Measurements from ENCODE around the gene ALDOA.

The ALDOA gene

GRCh38 chr16:30083216-30084055, 17.9 kb downstream of the ALDOA start:
- no peak for DNase-seq
- Histone ChIP-seq H3K4me3 (ENCODE audit: insufficient read depth, low read depth, low read length, poor library complexity, severe bottlenecking) (no peak overlapping the region), H3K27ac (ENCODE audit: insufficient read depth, low read length, poor library complexity, severe bottlenecking) (no peak overlapping the region)

GRCh38 chr16:30084096-30084815, 18.7 kb downstream of the ALDOA start:
- H3K4me1 ChIP-seq (ENCODE audit: control insufficient read depth, insufficient read depth, low read length, poor library complexity, severe bottlenecking), result no peaks in the 10 kb centered on the region
- peaks cover 54% of the 10 kb centered on the region for H3K36me3 ChIP-seq (ENCODE audit: control insufficient read depth, insufficient read depth, low read length)
- H3K27me3 ChIP-seq (replicated peaks; ENCODE audit: control insufficient read depth, insufficient read depth, low read length, poor library complexity, severe bottlenecking), result no peaks in the 10 kb centered on the region
- DNase-seq, result no peak
- no peaks in the 10 kb centered on the region for H3K9me3 ChIP-seq (ENCODE audit: control insufficient read depth, low read length)
- H3K4me3 ChIP-seq (ENCODE audit: insufficient read depth, low read depth, low read length, poor library complexity, severe bottlenecking), result no peak overlapping the region
- no peak overlapping the region for H3K27ac ChIP-seq (ENCODE audit: insufficient read depth, low read length, poor library complexity, severe bottlenecking)

More at GRCh38 chr16:30083216-30084055, 17.9 kb downstream of the ALDOA start:
- Histone ChIP-seq H3K9me3 (ENCODE audit: control insufficient read depth, low read length) (no peaks in the 10 kb centered on the region), H3K4me1 (ENCODE audit: control insufficient read depth, insufficient read depth, low read length, poor library complexity, severe bottlenecking) (no peaks in the 10 kb centered on the region), H3K36me3 (ENCODE audit: control insufficient read depth, insufficient read depth, low read length) (peaks cover 62% of the 10 kb centered on the region), H3K27me3 (replicated peaks; ENCODE audit: control insufficient read depth, insufficient read depth, low read length, poor library complexity, severe bottlenecking) (no peaks in the 10 kb centered on the region)

GRCh38 chr16:30084816-30085159, 19.2 kb downstream of the ALDOA start:
- peaks cover 49% of the 10 kb centered on the region for H3K36me3 ChIP-seq (ENCODE audit: control insufficient read depth, insufficient read depth, low read length)

GRCh38 chr16:30085247-30085646, 19.7 kb downstream of the ALDOA start:
- no peaks in the 10 kb centered on the region for H3K9me3 ChIP-seq (ENCODE audit: control insufficient read depth, low read length)
- no peaks in the 10 kb centered on the region for H3K27me3 ChIP-seq (replicated peaks; ENCODE audit: control insufficient read depth, insufficient read depth, low read length, poor library complexity, severe bottlenecking)
- no peak overlapping the region for H3K27ac ChIP-seq (ENCODE audit: insufficient read depth, low read length, poor library complexity, severe bottlenecking)
- H3K36me3 ChIP-seq (ENCODE audit: control insufficient read depth, insufficient read depth, low read length), result peaks cover 48% of the 10 kb centered on the region
- DNase-seq, result no peak
- H3K4me1 ChIP-seq (ENCODE audit: control insufficient read depth, insufficient read depth, low read length, poor library complexity, severe bottlenecking), result peaks cover 5% of the 10 kb centered on the region
- H3K4me3 ChIP-seq (ENCODE audit: insufficient read depth, low read depth, low read length, poor library complexity, severe bottlenecking), result no peak overlapping the region

More at GRCh38 chr16:30084816-30085159, 19.2 kb downstream of the ALDOA start:
- no peak for DNase-seq
- no peaks in the 10 kb centered on the region for H3K27me3 ChIP-seq (replicated peaks; ENCODE audit: control insufficient read depth, insufficient read depth, low read length, poor library complexity, severe bottlenecking)
- H3K27ac ChIP-seq (ENCODE audit: insufficient read depth, low read length, poor library complexity, severe bottlenecking), result no peak overlapping the region
- no peak overlapping the region for H3K4me3 ChIP-seq (ENCODE audit: insufficient read depth, low read depth, low read length, poor library complexity, severe bottlenecking)
- no peaks in the 10 kb centered on the region for H3K9me3 ChIP-seq (ENCODE audit: control insufficient read depth, low read length)
- peaks cover under 1% of the 10 kb centered on the region for H3K4me1 ChIP-seq (ENCODE audit: control insufficient read depth, insufficient read depth, low read length, poor library complexity, severe bottlenecking)

- DNase-seq, result no peak
- Histone ChIP-seq H3K4me3 (ENCODE audit: insufficient read depth, low read depth, low read length, poor library complexity, severe bottlenecking) (no peak overlapping the region), H3K9me3 (ENCODE audit: control insufficient read depth, low read length) (no peaks in the 10 kb centered on the region), H3K27ac (ENCODE audit: insufficient read depth, low read length, poor library complexity, severe bottlenecking) (no peak overlapping the region), H3K36me3 (ENCODE audit: control insufficient read depth, insufficient read depth, low read length) (peaks cover 45% of the 10 kb centered on the region), H3K4me1 (ENCODE audit: control insufficient read depth, insufficient read depth, low read length, poor library complexity, severe bottlenecking) (peaks cover 11% of the 10 kb centered on the region), H3K27me3 (replicated peaks; ENCODE audit: control insufficient read depth, insufficient read depth, low read length, poor library complexity, severe bottlenecking) (no peaks in the 10 kb centered on the region)
Observed at GRCh38 chr16:30085820-30086219, 20.3 kb downstream of the ALDOA start.

GRCh38 chr16:30086291-30087140, 21.0 kb downstream of the ALDOA start:
- Histone ChIP-seq H3K27me3 (replicated peaks; ENCODE audit: control insufficient read depth, insufficient read depth, low read length, poor library complexity, severe bottlenecking) (no peaks in the 10 kb centered on the region), H3K9me3 (ENCODE audit: control insufficient read depth, low read length) (no peaks in the 10 kb centered on the region), H3K4me3 (ENCODE audit: insufficient read depth, low read depth, low read length, poor library complexity, severe bottlenecking) (no peak overlapping the region), H3K4me1 (ENCODE audit: control insufficient read depth, insufficient read depth, low read length, poor library complexity, severe bottlenecking) (peaks cover 14% of the 10 kb centered on the region), H3K36me3 (ENCODE audit: control insufficient read depth, insufficient read depth, low read length) (peaks cover 38% of the 10 kb centered on the region), H3K27ac (ENCODE audit: insufficient read depth, low read length, poor library complexity, severe bottlenecking) (no peak overlapping the region)
- DNase-seq, result no peak

- Histone ChIP-seq H3K4me1 (ENCODE audit: control insufficient read depth, insufficient read depth, low read length, poor library complexity, severe bottlenecking) (peaks cover 20% of the 10 kb centered on the region), H3K9me3 (ENCODE audit: control insufficient read depth, low read length) (no peaks in the 10 kb centered on the region), H3K4me3 (ENCODE audit: insufficient read depth, low read depth, low read length, poor library complexity, severe bottlenecking) (no peak overlapping the region), H3K27ac (ENCODE audit: insufficient read depth, low read length, poor library complexity, severe bottlenecking) (no peak overlapping the region), H3K27me3 (replicated peaks; ENCODE audit: control insufficient read depth, insufficient read depth, low read length, poor library complexity, severe bottlenecking) (no peaks in the 10 kb centered on the region), H3K36me3 (ENCODE audit: control insufficient read depth, insufficient read depth, low read length) (peaks cover 33% of the 10 kb centered on the region)
- DNase-seq, result no peak
Observed at GRCh38 chr16:30087181-30087898, 21.8 kb downstream of the ALDOA start.

GRCh38 chr16:30088237-30088831, 22.8 kb downstream of the ALDOA start:
- Histone ChIP-seq H3K36me3 (ENCODE audit: control insufficient read depth, insufficient read depth, low read length) (peaks cover 23% of the 10 kb centered on the region), H3K27ac (ENCODE audit: insufficient read depth, low read length, poor library complexity, severe bottlenecking) (no peak overlapping the region), H3K9me3 (ENCODE audit: control insufficient read depth, low read length) (no peaks in the 10 kb centered on the region), H3K4me3 (ENCODE audit: insufficient read depth, low read depth, low read length, poor library complexity, severe bottlenecking) (no peak overlapping the region), H3K27me3 (replicated peaks; ENCODE audit: control insufficient read depth, insufficient read depth, low read length, poor library complexity, severe bottlenecking) (no peaks in the 10 kb centered on the region), H3K4me1 (ENCODE audit: control insufficient read depth, insufficient read depth, low read length, poor library complexity, severe bottlenecking) (peaks cover 30% of the 10 kb centered on the region)
- DNase-seq, result no peak
